GM08714 (cell line): ENCODE data around the gene CTBP2.

Experiments
- H3K4me3 ChIP-seq: fragments of 200-500 bp; sonication (Bioruptor generic); 2 replicates; pipeline ENCODE4 v1.5.1; 2014; ENCODE audit warnings: mild to moderate bottlenecking, low read length, inconsistent platforms
- ZNF274 ChIP-seq: IDR thresholded peaks from 2 replicates; pipeline ENCODE4 v1.6.1; 2012; ENCODE audit warnings: mild to moderate bottlenecking, low read depth, low read length

Gene CTBP2

DNA sequence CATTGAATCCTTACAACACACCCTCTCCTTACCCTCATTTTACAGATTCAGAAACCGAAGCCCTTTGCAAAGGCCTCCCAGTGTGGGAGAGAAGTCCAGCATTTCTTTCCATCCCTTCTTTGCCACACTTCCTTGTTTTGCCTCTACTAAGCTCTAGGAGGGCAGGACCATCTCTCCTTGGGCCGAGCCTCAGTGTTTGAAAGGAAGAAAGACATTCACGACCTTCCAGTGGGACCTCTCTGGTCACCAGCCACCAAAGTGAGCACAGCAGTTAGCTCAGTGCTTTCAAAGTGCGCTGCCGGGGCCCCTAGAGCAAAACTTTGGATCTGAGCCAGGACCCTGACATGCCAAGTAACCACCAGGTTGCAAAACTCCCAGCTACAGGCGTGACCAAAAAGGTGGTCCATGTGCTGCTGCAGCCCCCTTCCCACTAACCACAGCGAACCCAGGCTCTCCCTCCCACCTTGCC is 12.4 kb downstream of the CTBP2 start:
- TF ChIP-seq ZNF274 = no peak
- no peak overlapping the region for H3K4me3 ChIP-seq

GRCh38 chr10:125146791-125147579 is 13.4 kb downstream of the CTBP2 start:
- TF ChIP-seq ZNF274 = no peak
- H3K4me3 ChIP-seq = no peak overlapping the region

DNA sequence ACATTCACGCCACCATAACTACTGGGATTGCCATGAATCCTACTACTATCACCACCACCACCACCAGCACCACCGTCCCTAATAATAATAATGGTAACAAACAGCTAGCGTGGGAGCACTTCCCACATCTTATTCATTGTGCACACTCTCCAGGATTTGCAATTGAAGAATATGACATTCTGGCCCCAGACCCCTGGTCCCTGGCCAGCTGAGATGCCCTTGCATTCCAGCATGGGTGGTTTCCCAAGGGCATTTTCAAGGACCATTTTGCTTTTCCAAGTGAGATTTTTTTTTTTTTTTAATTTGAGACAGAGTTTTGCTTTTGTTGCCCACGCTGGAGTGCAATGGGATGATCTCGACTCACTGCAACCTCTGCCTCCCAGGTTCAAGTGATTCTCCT is 14.7 kb downstream of the CTBP2 start:
- H3K4me3 ChIP-seq = no peak overlapping the region
- no peak for TF ChIP-seq ZNF274

- H3K4me3 ChIP-seq = no peak overlapping the region
Observed at GRCh38 chr10:125144693-125145623, 15.4 kb downstream of the CTBP2 start.

GRCh38 chr10:125144206-125144605 is 16.2 kb downstream of the CTBP2 start:
- no peak overlapping the region for H3K4me3 ChIP-seq
- no peak for TF ChIP-seq ZNF274

More at GRCh38 chr10:125144693-125145623, 15.4 kb downstream of the CTBP2 start:
- TF ChIP-seq ZNF274 = no peak

DNA sequence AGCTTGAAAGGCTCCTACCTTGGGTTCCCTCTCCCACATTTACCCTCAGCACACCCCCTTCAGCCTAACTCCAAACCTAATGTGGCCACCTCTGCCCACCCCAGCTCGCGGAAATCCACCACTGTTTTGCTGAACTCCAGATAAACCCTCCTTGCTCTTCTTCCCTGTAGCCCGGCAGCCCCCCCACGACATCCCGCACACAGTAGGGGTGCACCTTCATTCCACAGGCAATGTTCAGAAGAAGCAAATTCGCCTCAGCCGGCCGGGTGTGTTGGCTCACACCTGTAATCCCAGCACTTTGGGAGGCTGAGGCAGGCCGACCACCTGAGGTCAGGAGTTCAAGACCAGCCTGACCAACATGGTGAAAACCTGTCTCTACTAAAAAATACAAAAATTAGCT is 17.4 kb downstream of the CTBP2 start:
- no peak overlapping the region for H3K4me3 ChIP-seq
- no peak for TF ChIP-seq ZNF274

- H3K4me3 ChIP-seq = no peak overlapping the region
- TF ChIP-seq ZNF274 = no peak
Observed at GRCh38 chr10:125141860-125142484, 18.4 kb downstream of the CTBP2 start.

GRCh38 chr10:125141150-125141859 is 19.1 kb downstream of the CTBP2 start:
- no peak overlapping the region for H3K4me3 ChIP-seq
- TF ChIP-seq ZNF274 = no peak

- no peak for TF ChIP-seq ZNF274
- no peak overlapping the region for H3K4me3 ChIP-seq
Observed at GRCh38 chr10:125140151-125140550, 20.2 kb downstream of the CTBP2 start.

GRCh38 chr10:125137601-125138438 is 22.5 kb downstream of the CTBP2 start:
- no peak for TF ChIP-seq ZNF274
- H3K4me3 ChIP-seq = no peak overlapping the region

DNA sequence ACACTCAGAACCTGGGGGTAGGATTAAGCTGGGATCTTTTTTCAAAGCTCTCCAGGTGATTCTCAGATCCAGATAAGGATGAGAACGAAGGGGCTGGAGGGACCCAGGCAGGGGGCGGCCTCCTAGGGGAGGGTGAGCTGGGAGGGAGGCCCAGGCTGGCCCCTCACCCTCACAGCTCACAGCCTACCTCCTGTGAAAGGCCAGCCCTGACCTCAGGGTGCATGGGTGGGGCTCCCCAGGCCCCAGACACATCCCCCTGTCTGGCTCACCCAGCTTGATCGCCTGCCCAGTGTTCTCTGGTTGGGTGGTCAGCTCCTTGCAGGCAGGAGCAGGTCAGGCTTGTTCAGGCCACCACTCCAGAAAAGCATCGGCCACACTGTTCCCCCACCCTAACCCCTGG is 24.3 kb downstream of the CTBP2 start:
- TF ChIP-seq ZNF274 = no peak

GRCh38 chr10:125135771-125136035 is 24.7 kb downstream of the CTBP2 start:
- no peak for TF ChIP-seq ZNF274
- no peak overlapping the region for H3K4me3 ChIP-seq

More for the DNA sequence above, 24.3 kb downstream of the CTBP2 start:
- H3K4me3 ChIP-seq = no peak overlapping the region

DNA sequence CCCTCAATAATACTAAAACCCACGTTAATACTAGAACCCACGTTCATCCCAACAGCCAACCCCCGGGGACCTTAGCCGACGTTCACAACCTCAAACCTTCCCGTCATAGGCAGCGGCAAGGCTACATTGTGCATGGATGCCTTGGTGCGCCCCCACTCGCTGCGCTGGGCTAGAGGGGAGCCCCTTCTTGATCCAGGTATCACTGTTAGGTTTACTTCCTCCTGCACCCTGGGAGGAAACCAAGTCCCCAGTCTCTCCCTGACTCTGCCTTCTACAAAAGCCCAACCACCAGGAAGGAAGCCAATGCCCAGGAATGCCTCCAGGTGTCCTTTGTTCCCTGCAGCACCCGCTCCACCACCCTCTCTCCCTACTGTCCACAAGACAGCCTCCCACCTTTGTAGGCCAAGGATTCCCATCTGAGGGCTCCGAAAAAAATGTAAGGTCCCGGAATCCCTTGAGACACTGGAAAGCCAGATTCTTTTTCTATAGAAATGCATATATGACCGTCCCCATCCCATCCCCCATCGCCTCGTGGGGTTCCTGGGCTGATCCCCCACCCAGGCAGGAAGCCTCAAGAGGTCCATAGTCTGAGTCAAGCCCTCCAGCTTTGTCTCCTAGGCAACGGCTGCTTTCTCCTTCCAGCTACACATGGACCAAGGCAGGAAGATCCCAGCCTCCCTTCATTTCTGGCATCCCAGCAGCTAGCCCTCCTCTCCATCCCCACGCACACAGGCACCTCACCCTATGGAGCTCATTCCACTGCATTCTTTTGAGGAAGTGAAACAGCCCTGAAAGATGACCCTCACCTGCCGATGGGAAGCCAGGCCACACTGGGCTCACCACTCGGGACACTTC is 25.2 kb downstream of the CTBP2 start:
- H3K4me3 ChIP-seq = no peak overlapping the region
- no peak for TF ChIP-seq ZNF274
